GM06990 (cell line): ENCODE measurements around the gene SOX1.

Experiments used
- DNase-seq: peaks from one replicate; pipeline ENCODE4 v3.0.0-alpha.2; 2011; ENCODE audit not compliant: insufficient read length; ENCODE audit errors: extremely low read depth
- H3K27me3 ChIP-seq: replicated peaks from 2 replicates; pipeline ENCODE4 v1.6.0; 2011; ENCODE audit warnings: low read length; ENCODE audit not compliant: control insufficient read depth, insufficient read depth
- H3K36me3 ChIP-seq: 2 replicates; pipeline ENCODE4 v1.5.1; 2011; ENCODE audit warnings: low read length; ENCODE audit not compliant: control insufficient read depth, insufficient read depth
- H3K4me3 ChIP-seq: replicated peaks from 2 replicates; pipeline ENCODE4 v1.5.1; 2011; ENCODE audit warnings: low read depth, mild to moderate bottlenecking, control low read depth, low read length
- CTCF ChIP-seq: IDR thresholded peaks from 2 replicates; pipeline ENCODE4 v1.5.1; 2011; ENCODE audit warnings: low read length, control low read depth, mild to moderate bottlenecking, inconsistent platforms; ENCODE audit not compliant: insufficient read depth, poor library complexity, severe bottlenecking

The SOX1 gene

DNA sequence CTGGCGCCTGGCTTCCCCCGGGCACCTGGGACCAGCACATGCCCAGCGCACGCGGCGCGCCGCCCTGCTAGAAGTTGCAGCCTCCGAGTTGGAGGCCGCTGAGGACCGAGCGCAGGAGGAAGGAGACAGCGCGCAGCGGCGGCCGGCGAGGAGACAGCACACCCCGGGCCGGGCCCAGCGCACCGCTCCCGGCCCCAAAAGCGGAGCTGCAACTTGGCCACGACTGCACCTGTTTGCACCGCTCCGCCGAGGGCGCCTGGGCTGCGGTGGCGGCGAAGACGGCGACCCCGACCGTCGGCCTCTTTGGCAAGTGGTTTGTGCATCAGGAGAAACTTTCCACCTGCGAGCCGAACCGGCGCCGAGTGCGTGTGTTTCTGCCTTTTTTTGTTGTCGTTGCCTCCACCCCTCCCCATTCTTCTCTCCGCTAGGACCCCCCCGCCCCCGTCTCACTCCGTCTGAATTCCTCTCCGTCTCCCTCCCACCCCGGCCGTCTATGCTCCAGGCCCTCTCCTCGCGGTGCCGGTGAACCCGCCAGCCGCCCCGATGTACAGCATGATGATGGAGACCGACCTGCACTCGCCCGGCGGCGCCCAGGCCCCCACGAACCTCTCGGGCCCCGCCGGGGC is at the start of gene SOX1:
Gene SOX1, plus strand, starts transcription at position 34 of the 626 bp plus-strand sequence. Its CDS starts 510 bp downstream, at position 544.
- H3K4me3 ChIP-seq: no peak within 1 kb of the TSS

DNA sequence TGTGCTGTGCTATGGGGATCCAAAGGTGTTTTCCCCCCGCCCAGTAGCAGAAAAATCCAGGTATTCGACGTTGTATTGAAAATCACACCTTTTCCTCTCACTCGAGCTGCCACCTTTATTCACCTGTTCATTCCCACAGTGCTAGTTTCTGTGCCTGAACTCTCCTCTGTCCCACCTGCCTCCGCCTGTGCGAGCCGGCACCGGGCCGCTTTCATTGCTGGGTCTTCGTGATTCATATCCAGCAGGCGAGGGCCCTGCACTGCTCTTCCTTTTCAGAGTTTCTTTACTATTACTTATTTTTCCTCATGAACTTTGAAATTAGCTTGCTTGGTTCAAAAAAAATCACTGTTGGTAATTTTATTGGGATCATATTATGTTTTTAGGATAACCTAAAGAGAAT is 42.4 kb upstream of the SOX1 start:
- no peak for DNase-seq
- no peak overlapping the region for H3K4me3 ChIP-seq
- H3K27me3 ChIP-seq: no peaks in the 10 kb centered on the region
- H3K36me3 ChIP-seq: no peaks in the 10 kb centered on the region
- no peak for TF ChIP-seq CTCF

More for the DNA sequence above, at the start of gene SOX1:
- Histone ChIP-seq H3K36me3 (no peaks in the 10 kb centered on the region), H3K27me3 (no peaks in the 10 kb centered on the region)
- no peak for DNase-seq
- no peak for TF ChIP-seq CTCF

GRCh38 chr13:112027250-112027649 is 39.7 kb upstream of the SOX1 start:
- Histone ChIP-seq H3K27me3 (no peaks in the 10 kb centered on the region), H3K4me3 (no peak overlapping the region), H3K36me3 (no peaks in the 10 kb centered on the region)
- no peak for DNase-seq
- no peak for TF ChIP-seq CTCF

DNA sequence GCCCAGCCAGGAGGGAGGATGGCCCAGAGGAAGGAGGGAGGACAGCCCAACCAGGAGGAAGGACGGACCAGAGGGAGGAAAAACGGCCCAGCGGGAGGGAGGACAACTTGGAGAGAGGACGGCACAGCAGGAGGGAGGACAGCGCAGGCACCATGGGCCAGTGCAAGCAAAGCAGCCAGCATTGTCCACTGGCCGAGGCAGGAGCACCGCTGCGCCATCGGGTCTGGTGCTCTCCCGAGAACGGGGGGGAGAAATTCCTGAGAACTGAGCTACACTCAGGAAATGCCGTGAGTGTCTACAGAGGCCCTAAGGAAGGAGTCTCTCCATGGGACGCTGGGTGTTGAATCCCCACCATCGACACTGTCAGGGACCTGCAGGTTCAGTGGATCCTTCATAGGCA is 38.5 kb upstream of the SOX1 start:
- Histone ChIP-seq H3K36me3 (no peaks in the 10 kb centered on the region), H3K27me3 (no peaks in the 10 kb centered on the region), H3K4me3 (no peak overlapping the region)
- no peak for DNase-seq
- TF ChIP-seq CTCF: no peak

- DNase-seq: no peak
- no peak overlapping the region for H3K4me3 ChIP-seq
- no peaks in the 10 kb centered on the region for H3K36me3 ChIP-seq
Measured at GRCh38 chr13:112029143-112029542, 37.8 kb upstream of the SOX1 start.

More at GRCh38 chr13:112029143-112029542, 37.8 kb upstream of the SOX1 start:
- no peak for TF ChIP-seq CTCF
- no peaks in the 10 kb centered on the region for H3K27me3 ChIP-seq
